ENCODE data around the gene CTSA. TPM values are rescaled to one million over a fixed set of nuclear protein-coding genes. Genes with fewer than 3 reads are reported as not detected.

The CTSA gene
- total RNA-seq, 1 donor from 2014 or later: 172 TPM

GRCh38 chr20:45886590-45887345 is 4.4 kb upstream of the CTSA start:
- no peak overlapping the region for H3K27ac Mint-ChIP-seq (ENCODE audit: unreplicated experiment)
- peaks cover 6% of the 10 kb centered on the region for H3K36me3 Mint-ChIP-seq (ENCODE audit: low read depth)
- H3K4me1 Mint-ChIP-seq (ENCODE audit: low read depth): peaks cover 24% of the 10 kb centered on the region
- no peak for DNase-seq (ENCODE audit: low spot score)
- H3K4me3 Mint-ChIP-seq (ENCODE audit: unreplicated experiment): no peak overlapping the region
- H3K9me3 Mint-ChIP-seq (ENCODE audit: low read depth): no peaks in the 10 kb centered on the region
- TF ChIP-seq CTCF (IDR thresholded peaks at IDR 0.05): no peak
- no peaks in the 10 kb centered on the region for H3K27me3 Mint-ChIP-seq (ENCODE audit: low read depth)

GRCh38 chr20:45887346-45887715 is 3.8 kb upstream of the CTSA start, which contains the start of gene SPATA25:
Gene SPATA25 (minus strand): TSS chr20:45887622. CDS start chr20:45887590, 32 bp downstream.
- no peak for TF ChIP-seq CTCF (IDR thresholded peaks at IDR 0.05)
- Mint-ChIP-seq H3K36me3 (ENCODE audit: low read depth) (peaks cover 6% of the 10 kb centered on the region), H3K27me3 (ENCODE audit: low read depth) (no peaks in the 10 kb centered on the region), H3K4me3 (ENCODE audit: unreplicated experiment) (no peak within 1 kb of the TSS), H3K9me3 (ENCODE audit: low read depth) (no peaks in the 10 kb centered on the region), H3K4me1 (ENCODE audit: low read depth) (peaks cover 24% of the 10 kb centered on the region), H3K27ac (ENCODE audit: unreplicated experiment) (no peak within 1 kb of the TSS)
- no peak for DNase-seq (ENCODE audit: low spot score)

GRCh38 chr20:45888681-45889080 is 2.5 kb upstream of the CTSA start:
- DNase-seq (ENCODE audit: low spot score): no peak
- no peak for TF ChIP-seq CTCF (IDR thresholded peaks at IDR 0.05)
- no peaks in the 10 kb centered on the region for H3K36me3 Mint-ChIP-seq (ENCODE audit: low read depth)
- H3K4me1 Mint-ChIP-seq (ENCODE audit: low read depth): peaks cover 26% of the 10 kb centered on the region
- H3K27ac Mint-ChIP-seq (ENCODE audit: unreplicated experiment): no peak overlapping the region
- H3K27me3 Mint-ChIP-seq (ENCODE audit: low read depth): no peaks in the 10 kb centered on the region
- no peaks in the 10 kb centered on the region for H3K9me3 Mint-ChIP-seq (ENCODE audit: low read depth)
- H3K4me3 Mint-ChIP-seq (ENCODE audit: unreplicated experiment): no peak overlapping the region

GRCh38 chr20:45890077-45890984 is 804 bp upstream of the CTSA start:
- H3K27ac Mint-ChIP-seq (ENCODE audit: unreplicated experiment): peak overlapping the region; percentile 94
- H3K36me3 Mint-ChIP-seq (ENCODE audit: low read depth): peaks cover 3% of the 10 kb centered on the region
- H3K27me3 Mint-ChIP-seq (ENCODE audit: low read depth): no peaks in the 10 kb centered on the region
- DNase-seq (ENCODE audit: low spot score): peak; percentile 94
- no peaks in the 10 kb centered on the region for H3K9me3 Mint-ChIP-seq (ENCODE audit: low read depth)
- peak; percentile 89 for TF ChIP-seq CTCF (IDR thresholded peaks at IDR 0.05)
- peak overlapping the region; percentile 91 for H3K4me3 Mint-ChIP-seq (ENCODE audit: unreplicated experiment)
- H3K4me1 Mint-ChIP-seq (ENCODE audit: low read depth): peaks cover 21% of the 10 kb centered on the region
